ENCODE data around the gene RNASE12. TPM values are rescaled to one million over a fixed set of nuclear protein-coding genes. Genes with fewer than 3 reads are reported as not detected.

The RNASE12 gene
- total and polyA plus RNA-seq, 2 experiments from 2014 or later: not detected

GRCh38 chr14:20563971-20564370, 27.2 kb downstream of the RNASE12 start:
- Histone ChIP-seq H3K27me3 (no peaks in the 10 kb centered on the region), H3K4me3 (no peak overlapping the region), H3K79me2 (no peaks in the 10 kb centered on the region), H3K4me2 (no peak overlapping the region), H3K4me1 (ENCODE audit: insufficient read depth) (no peaks in the 10 kb centered on the region), H3K9me2 (replicated peaks; ENCODE audit: insufficient read depth) (no peaks in the 10 kb centered on the region), H3K27ac (no peak overlapping the region), H4K20me1 (ENCODE audit: insufficient read depth, poor library complexity, severe bottlenecking) (no peaks in the 10 kb centered on the region), H2AFZ (no peak overlapping the region), H3K36me3 (replicated peaks; ENCODE audit: insufficient read depth, low read depth) (no peaks in the 10 kb centered on the region), H3K9me3 (ENCODE audit: low read depth) (no peaks in the 10 kb centered on the region)
- no peak for DNase-seq (ENCODE audit: low spot score)
- TF ChIP-seq CTCF (IDR thresholded peaks at IDR 0.05; ENCODE audit: poor library complexity): no peak
- TF ChIP-seq EZH2phosphoT487 (IDR thresholded peaks at IDR 0.05; ENCODE audit: low read depth, severe bottlenecking, unreplicated experiment): no peak
- no peak for TF ChIP-seq EZH2 (IDR thresholded peaks at IDR 0.05; ENCODE audit: borderline replicate concordance)
- 78% methylated on average over 1 of the region's 1 CpG for WGBS (ENCODE audit: low lambda C conversion rate, missing lambda C conversion rate)

GRCh38 chr14:20560961-20561360, 30.2 kb downstream of the RNASE12 start, which contains the start of gene RNASE9:
Gene RNASE9, minus strand, starts transcription at chr14:20561047.
- no peak within 1 kb of the TSS for H3K4me2 ChIP-seq
- H3K9me2 ChIP-seq (replicated peaks; ENCODE audit: insufficient read depth): no peaks in the 10 kb centered on the region
- no peaks in the 10 kb centered on the region for H4K20me1 ChIP-seq (ENCODE audit: insufficient read depth, poor library complexity, severe bottlenecking)
- H3K79me2 ChIP-seq: no peaks in the 10 kb centered on the region
- TF ChIP-seq EZH2phosphoT487 (IDR thresholded peaks at IDR 0.05; ENCODE audit: low read depth, severe bottlenecking, unreplicated experiment): no peak
- TF ChIP-seq CTCF (IDR thresholded peaks at IDR 0.05; ENCODE audit: poor library complexity): no peak
- TF ChIP-seq EZH2 (IDR thresholded peaks at IDR 0.05; ENCODE audit: borderline replicate concordance): no peak
- no peak within 1 kb of the TSS for H2AFZ ChIP-seq
- no peaks in the 10 kb centered on the region for H3K27me3 ChIP-seq
- H3K27ac ChIP-seq: no peak within 1 kb of the TSS
- H3K4me1 ChIP-seq (ENCODE audit: insufficient read depth): no peaks in the 10 kb centered on the region
- H3K4me3 ChIP-seq: no peak within 1 kb of the TSS
- 94% methylated on average over 3 of the region's 3 CpGs for WGBS (ENCODE audit: low lambda C conversion rate, missing lambda C conversion rate)
- no peak for DNase-seq (ENCODE audit: low spot score)
- no peaks in the 10 kb centered on the region for H3K36me3 ChIP-seq (replicated peaks; ENCODE audit: insufficient read depth, low read depth)
- H3K9me3 ChIP-seq (ENCODE audit: low read depth): no peaks in the 10 kb centered on the region

GRCh38 chr14:20559461-20559904, 31.7 kb downstream of the RNASE12 start:
- no peaks in the 10 kb centered on the region for H3K79me2 ChIP-seq
- H3K9me2 ChIP-seq (replicated peaks; ENCODE audit: insufficient read depth): no peaks in the 10 kb centered on the region
- no peak overlapping the region for H3K27ac ChIP-seq
- no peaks in the 10 kb centered on the region for H3K4me1 ChIP-seq (ENCODE audit: insufficient read depth)
- H3K36me3 ChIP-seq (replicated peaks; ENCODE audit: insufficient read depth, low read depth): no peaks in the 10 kb centered on the region
- no peaks in the 10 kb centered on the region for H3K27me3 ChIP-seq
- H3K4me3 ChIP-seq: no peak overlapping the region
- H2AFZ ChIP-seq: no peak overlapping the region
- H3K9me3 ChIP-seq (ENCODE audit: low read depth): no peaks in the 10 kb centered on the region
- TF ChIP-seq CTCF (IDR thresholded peaks at IDR 0.05; ENCODE audit: poor library complexity) (no peak), EZH2 (IDR thresholded peaks at IDR 0.05; ENCODE audit: borderline replicate concordance) (no peak), EZH2phosphoT487 (IDR thresholded peaks at IDR 0.05; ENCODE audit: low read depth, severe bottlenecking, unreplicated experiment) (no peak)
- DNase-seq (ENCODE audit: low spot score): no peak
- no peaks in the 10 kb centered on the region for H4K20me1 ChIP-seq (ENCODE audit: insufficient read depth, poor library complexity, severe bottlenecking)
- H3K4me2 ChIP-seq: no peak overlapping the region
- WGBS (ENCODE audit: low lambda C conversion rate, missing lambda C conversion rate): 31% methylated on average over 2 of the region's 2 CpGs

- no peak overlapping the region for H3K4me3 ChIP-seq
- 63% methylated on average over 2 of the region's 2 CpGs for WGBS (ENCODE audit: low lambda C conversion rate, missing lambda C conversion rate)
- no peak overlapping the region for H2AFZ ChIP-seq
Observed at GRCh38 chr14:20557212-20557542, 34.0 kb downstream of the RNASE12 start.

More at GRCh38 chr14:20557212-20557542, 34.0 kb downstream of the RNASE12 start:
- Histone ChIP-seq H3K36me3 (replicated peaks; ENCODE audit: insufficient read depth, low read depth) (no peaks in the 10 kb centered on the region), H3K27ac (no peak overlapping the region), H3K9me3 (ENCODE audit: low read depth) (no peaks in the 10 kb centered on the region), H3K9me2 (replicated peaks; ENCODE audit: insufficient read depth) (no peaks in the 10 kb centered on the region), H3K27me3 (no peaks in the 10 kb centered on the region), H4K20me1 (ENCODE audit: insufficient read depth, poor library complexity, severe bottlenecking) (no peaks in the 10 kb centered on the region), H3K79me2 (no peaks in the 10 kb centered on the region), H3K4me2 (no peak overlapping the region), H3K4me1 (ENCODE audit: insufficient read depth) (no peaks in the 10 kb centered on the region)
- no peak for DNase-seq (ENCODE audit: low spot score)
- TF ChIP-seq EZH2phosphoT487 (IDR thresholded peaks at IDR 0.05; ENCODE audit: low read depth, severe bottlenecking, unreplicated experiment): no peak
- TF ChIP-seq CTCF (IDR thresholded peaks at IDR 0.05; ENCODE audit: poor library complexity): no peak
- no peak for TF ChIP-seq EZH2 (IDR thresholded peaks at IDR 0.05; ENCODE audit: borderline replicate concordance)

Data from hepatocyte (in vitro differentiated cells).